Esophagus mucosa (tissue), 1 donor: ENCODE results near the gene SEMA3B. TPM values are rescaled to one million over a fixed set of nuclear protein-coding genes. Genes with fewer than 3 reads are reported as not detected.
"Not testable (repeated sequence)": the region's sequence is repeated elsewhere in the genome, so short reads cannot be mapped to it uniquely, and the experiment has no call there.

Experiments
- ATAC-seq: fragments of 200-7000 bp; cut with Tn5 transposase; one replicate; pipeline ENCODE4 v1.9.1; 2020
- total RNA-seq: library from RNA; stranded (reverse); gene quantifications from one replicate; pipeline ENCODE4 v1.2.4, GENCODE V29; 2023
- donor health status: DM: yes; HTN: yes; CAD: no.

SEMA3B gene
- total RNA-seq, 1 donor from 2014 or later = 2.4 TPM

GRCh38 chr3:50274371-50275104, 5.6 kb downstream of the SEMA3B start:
- ATAC-seq = peak; percentile 37

DNA sequence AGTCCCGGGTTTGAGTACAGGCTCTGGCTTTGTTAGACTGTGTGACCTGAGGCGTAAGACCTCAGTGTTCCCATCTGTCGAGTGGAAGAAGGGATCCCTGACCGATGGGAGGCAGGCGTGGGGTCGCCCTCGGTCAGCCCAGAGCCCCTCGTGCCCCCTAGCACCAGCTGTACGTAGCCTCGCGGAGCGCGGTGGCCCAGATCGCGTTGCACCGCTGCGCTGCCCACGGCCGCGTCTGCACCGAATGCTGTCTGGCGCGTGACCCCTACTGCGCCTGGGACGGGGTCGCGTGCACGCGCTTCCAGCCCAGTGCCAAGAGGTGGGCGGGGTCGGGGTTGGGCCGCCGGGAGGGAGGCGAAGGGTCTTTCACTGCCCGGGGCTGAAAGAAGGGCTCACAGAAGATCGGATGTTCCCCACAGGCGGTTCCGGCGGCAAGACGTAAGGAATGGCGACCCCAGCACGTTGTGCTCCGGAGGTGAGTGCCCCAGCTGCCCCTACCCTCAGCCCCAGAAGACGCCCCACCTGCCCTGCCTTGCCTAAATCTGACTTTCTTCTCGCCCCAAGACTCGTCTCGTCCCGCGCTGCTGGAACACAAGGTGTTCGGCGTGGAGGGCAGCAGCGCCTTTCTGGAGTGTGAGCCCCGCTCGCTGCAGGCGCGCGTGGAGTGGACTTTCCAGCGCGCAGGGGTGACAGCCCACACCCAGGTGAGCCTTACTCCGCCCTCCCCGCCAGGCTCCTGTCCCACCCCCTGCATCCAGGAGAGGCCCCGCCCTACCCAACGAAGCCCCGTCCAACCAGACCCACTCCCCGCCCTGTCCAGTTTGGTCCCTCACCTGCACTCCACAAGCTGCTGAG, 6.4 kb downstream of the SEMA3B start:
- no peak for ATAC-seq

DNA sequence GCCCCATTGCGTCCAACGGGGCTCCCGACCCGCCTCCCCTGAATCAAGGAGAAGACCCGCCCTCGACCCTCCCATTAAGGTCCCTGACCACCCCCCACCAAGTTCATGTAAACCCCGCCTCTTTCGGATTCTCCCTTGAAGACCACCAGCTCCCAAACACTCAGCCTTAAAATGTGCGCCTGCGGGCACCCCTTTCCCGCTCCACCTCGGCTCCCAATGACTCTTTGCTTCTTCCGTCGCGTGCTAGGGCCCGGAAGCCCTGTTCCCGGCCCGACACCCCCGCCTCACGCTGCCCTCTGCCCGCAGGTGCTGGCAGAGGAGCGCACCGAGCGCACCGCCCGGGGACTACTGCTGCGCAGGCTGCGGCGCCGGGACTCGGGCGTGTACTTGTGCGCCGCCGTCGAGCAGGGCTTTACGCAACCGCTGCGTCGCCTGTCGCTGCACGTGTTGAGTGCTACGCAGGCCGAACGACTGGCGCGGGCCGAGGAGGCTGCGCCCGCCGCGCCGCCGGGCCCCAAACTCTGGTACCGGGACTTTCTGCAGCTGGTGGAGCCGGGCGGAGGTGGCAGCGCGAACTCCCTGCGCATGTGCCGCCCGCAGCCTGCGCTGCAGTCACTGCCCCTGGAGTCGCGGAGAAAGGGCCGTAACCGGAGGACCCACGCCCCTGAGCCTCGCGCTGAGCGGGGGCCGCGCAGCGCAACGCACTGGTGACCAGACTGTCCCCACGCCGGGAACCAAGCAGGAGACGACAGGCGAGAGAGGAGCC, 7.2 kb downstream of the SEMA3B start:
- no peak for ATAC-seq

DNA sequence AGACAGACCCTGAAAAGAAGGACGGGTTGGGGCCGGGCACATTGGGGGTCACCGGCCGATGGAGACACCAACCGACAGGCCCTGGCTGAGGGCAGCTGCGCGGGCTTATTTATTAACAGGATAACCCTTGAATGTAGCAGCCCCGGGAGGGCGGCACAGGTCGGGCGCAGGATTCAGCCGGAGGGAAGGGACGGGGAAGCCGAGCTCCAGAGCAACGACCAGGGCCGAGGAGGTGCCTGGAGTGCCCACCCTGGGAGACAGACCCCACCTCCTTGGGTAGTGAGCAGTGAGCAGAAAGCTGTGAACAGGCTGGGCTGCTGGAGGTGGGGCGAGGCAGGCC, 7.8 kb downstream of the SEMA3B start:
- ATAC-seq = no peak

GRCh38 chr3:50278123-50278879, 9.4 kb downstream of the SEMA3B start:
- no peak for ATAC-seq

DNA sequence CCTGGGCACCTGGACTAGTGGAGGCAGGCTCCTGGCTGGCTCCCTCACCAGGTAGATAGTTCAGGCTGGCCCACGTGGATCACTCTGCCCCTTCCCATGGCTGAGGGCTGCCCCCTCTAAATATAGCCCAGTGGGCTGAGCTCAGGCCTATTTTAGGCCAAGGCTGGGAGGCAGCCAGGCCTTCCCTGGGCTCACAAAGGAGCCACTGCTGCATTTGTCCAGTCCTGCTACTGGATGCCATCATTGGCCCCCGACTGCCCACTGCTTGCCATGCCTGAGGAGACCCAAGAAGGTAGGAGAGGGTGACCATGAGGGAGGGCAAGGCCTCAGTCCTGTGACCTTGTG, 9.9 kb downstream of the SEMA3B start, which contains the start of gene LSMEM2:
LSMEM2 (plus strand) TSS at position 208 of the 345 bp plus-strand sequence; CDS start at position 235, 27 bp downstream.
- no peak for ATAC-seq

DNA sequence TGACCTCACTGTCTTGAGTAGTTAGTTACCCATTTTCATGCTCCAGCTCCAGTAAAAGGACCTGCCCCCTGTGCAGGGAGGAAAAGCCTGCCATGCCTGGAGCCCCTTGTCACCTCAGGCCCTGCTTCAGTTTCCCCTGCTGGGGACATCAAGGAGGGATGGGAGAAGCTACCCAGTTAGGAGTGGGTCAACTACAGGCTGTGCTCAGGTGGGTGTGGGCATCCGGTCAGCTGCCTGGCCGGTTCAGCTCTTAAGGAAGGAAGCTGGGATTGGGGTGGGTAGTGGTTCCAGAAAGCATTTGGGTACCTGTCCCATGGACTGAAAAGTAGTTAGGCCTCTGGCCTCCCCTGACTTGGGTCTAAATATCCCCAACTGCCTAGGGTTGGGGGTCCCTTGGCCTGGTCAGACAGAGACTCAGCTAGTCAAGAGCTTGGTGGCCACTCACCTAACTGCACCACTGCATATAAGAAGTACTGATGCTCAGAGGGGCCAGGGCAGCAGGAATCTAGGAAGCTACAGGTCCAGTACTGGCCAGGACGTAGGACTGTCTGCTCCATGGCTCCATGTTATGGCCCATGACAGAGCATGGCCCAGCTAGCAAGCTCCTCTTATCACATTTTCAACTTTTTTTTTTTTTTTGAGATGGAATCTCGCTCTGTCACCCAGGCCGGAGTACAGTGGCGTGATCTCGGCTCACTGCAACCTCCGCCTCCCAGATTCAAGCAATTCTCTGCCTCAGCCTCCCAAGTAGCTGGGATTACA, 10.5 kb downstream of the SEMA3B start:
- ATAC-seq = no peak

DNA sequence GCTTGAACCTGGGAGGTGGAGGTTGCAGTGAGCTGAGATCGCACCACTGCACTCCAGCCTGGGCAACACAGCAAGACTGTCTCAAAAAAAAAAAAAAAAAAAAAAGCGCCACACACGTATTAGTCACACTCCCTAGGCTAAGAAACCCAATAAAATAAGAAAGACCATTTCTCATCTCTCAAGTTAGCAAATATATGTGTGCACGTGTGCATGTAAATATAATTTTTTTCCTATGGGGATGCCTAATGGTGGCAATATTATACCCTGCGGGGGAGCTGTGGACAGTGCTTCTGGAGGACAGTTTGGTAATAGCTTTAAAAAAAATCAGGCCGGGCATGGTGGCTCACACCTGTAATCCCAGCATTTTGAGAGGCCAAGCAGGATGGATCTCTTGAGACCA, 15.2 kb downstream of the SEMA3B start:
- ATAC-seq = not testable (repeated sequence)

GRCh38 chr3:50286322-50287227, 17.6 kb downstream of the SEMA3B start:
- peak; percentile 2 for ATAC-seq

DNA sequence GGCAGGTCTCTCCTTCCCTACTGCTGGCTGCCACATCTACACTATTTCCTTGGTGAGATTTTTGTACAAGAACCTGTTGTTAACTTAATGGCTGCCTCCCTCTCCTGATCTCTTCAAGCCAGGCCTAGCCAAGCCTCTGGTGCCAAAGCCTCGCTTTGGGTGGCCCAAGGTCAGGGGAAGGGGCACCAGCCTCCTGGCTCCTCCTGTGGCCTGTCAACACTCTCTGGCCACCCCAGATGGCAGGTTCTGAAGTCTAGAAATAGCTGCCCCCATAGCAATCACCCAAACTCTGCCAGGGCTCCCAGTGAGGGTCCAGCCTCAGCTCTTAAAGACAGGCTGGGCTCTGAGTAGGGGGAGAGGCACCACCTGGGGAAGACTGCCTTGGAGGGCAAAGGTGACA, 18.3 kb downstream of the SEMA3B start:
- ATAC-seq = no peak

DNA sequence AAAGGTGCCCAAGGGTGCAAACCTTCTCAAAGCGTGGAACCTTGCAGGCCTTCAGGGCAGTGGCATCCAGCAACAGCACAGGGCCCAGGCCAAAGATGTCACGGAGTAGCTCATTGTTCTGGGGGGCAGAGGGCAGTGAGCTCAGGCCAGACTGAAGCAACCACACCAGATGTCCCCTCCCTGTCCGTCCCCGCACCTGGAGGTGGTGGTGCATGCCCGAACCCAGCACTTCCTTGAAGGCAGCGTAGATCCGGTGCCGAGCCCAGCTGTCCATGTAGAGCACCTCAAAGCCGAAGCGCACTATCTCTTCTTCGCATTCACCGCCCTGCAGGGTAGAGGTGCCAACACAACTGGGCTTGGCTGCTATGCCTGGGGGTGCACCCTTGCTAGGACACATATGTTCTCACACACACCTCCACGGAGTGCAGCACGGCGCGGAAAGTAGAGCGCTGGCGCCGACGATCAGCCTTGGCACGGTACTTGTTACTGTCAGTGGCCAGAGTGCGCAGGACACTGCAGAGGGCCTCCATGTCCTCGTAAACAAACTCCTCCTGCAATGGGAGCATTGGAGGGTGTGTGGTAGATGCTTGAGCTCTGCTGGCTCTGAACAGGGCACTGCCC, 19.6 kb downstream of the SEMA3B start:
- no peak for ATAC-seq

- no peak for ATAC-seq
These were observed 20.2 kb downstream of the SEMA3B start for GRCh38 chr3:50289130-50289529.

DNA sequence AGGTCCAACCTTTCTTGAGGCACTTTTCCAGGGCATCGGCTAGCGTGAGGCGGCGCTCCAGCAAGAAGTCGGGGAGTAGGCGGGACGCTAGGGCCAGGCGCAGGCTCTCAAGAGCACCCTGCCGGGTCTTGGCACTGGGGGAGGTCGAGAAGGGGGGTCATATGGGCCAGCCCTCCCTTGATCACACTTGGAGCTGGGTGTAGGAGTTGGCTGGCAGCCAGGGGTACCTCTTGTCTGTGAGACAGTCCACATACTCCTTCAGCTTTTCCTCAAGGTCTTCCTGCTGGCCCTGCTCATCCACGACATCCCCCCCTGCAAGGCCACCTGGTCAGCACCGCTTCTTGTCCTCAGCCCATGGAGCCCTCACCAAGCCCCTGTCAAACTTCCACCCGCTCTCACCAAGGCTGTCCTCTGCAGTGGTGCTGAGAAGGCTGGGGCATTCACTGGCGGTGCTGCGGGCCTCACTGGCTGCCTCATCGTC, 21.3 kb downstream of the SEMA3B start:
- ATAC-seq = no peak

GRCh38 chr3:50292159-50293078, 23.5 kb downstream of the SEMA3B start, which contains the start of gene IFRD2:
Gene IFRD2, minus strand, starts transcription at chr3:50292429. Its CDS starts 155 bp downstream, at chr3:50292274.
- ATAC-seq = peak; percentile 92

DNA sequence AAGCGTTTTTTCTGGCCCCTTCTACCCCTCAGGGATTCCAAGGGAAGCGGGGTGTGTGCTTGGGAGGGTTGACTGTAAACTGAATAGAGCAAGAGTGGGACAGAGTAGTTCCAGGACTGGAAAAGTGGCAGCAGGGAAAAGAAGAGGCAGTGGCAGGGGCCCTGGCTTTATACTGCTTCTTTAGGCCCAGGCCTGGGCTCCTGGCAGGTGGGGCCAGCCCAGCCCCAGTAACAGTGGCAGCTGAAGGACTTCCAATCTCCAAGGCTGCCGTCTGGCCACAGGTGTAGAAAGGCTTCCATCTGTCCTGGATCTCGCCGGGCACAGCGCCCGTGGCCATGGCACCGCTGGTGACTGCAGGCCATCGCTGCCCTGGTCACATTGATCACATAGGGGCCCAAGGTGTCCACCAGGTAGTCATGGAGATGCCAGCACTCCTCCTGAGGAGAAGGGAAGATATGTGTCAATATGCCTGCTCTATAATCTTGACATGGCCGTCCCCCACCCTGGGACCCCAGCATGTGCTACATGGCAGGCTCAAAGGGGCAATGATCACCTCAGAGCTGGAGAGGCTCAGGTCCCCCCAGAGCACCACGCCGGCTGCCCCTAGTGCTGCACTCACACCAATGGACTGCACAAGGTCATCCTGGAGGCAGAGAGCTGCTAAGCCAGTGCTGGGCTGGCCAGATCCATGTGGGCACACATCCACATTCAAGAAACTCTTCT, 24.3 kb downstream of the SEMA3B start:
- no peak for ATAC-seq

GRCh38 chr3:50294089-50294488, 25.1 kb downstream of the SEMA3B start:
- ATAC-seq = no peak

DNA sequence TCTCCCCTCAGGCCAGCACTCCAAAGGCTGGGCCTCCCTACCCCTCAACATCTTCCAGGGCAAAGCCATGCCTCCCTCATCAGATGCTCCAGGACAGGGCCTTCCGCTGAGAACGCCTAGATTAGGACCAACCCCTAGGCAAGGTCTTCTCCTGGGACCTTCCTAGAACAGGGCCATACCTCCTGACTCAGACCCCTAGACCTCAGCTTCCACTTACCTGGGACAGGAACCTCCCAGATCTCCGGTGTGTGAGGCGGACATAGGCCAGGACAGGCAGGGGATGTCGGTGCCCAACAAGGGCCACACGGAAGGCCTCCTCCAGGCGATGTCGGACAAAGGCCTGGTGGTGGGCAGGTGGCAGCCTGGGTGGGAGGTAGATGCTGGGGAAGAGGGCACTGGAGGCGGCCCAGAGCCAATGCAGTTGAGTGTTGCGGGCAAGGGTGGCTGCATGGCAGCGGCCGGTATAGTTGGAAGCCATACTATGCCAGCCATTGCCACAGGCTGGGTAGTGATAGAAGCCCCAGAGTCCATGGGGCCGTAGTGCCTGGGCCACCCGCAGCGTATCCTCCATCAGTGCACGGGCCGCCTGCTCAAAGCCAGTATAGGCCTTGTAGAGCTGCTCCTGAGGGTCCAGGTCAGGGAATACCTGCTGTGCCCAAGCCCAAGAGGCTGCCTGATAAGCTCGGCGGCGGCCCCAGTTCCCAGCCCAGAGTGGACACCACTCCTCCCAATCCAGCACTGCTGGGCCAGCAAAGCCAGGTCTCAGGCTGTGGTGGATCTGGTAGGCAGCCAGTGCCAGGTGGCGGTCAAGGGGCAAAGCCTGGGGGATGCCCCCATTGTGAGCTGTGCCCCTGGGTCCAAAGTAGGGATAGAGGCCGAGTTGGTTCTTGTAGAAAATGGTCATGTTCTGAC, 25.8 kb downstream of the SEMA3B start:
- no peak for ATAC-seq
